SK-N-SH (cell line): Measurements from ENCODE around the gene HMGB1.

Experiments used
- MAX ChIP-seq: IDR thresholded peaks from 2 replicates; pipeline ENCODE4 v1.4.0; 2012; ENCODE audit warnings: low read depth
- PBX3 ChIP-seq: IDR thresholded peaks from 2 replicates; pipeline ENCODE4; 2012
- POLR2AphosphoS5 ChIP-seq: IDR thresholded peaks from 2 replicates; pipeline ENCODE4 v1.6.1; 2012; ENCODE audit warnings: low read depth, low read length
- RFX5 ChIP-seq: IDR thresholded peaks from 2 replicates; pipeline ENCODE4 v1.6.1; 2012; ENCODE audit warnings: mild to moderate bottlenecking, improper control_type of control experiment, low read length
- RXRA ChIP-seq: IDR thresholded peaks from 2 replicates; pipeline ENCODE4 v1.4.0; 2012; ENCODE audit warnings: low read depth, mild to moderate bottlenecking, borderline replicate concordance
- TCF12 ChIP-seq: IDR thresholded peaks from 2 replicates; pipeline ENCODE4 v1.4.0; 2012
- TEAD4 ChIP-seq: IDR thresholded peaks from 2 replicates; pipeline ENCODE4 v1.4.0; 2012; ENCODE audit warnings: mild to moderate bottlenecking, borderline replicate concordance; ENCODE audit not compliant: insufficient read depth
- YY1 ChIP-seq: IDR thresholded peaks from 2 replicates; pipeline ENCODE4 v1.4.0; 2012; ENCODE audit warnings: low read depth, mild to moderate bottlenecking
- TF ChIP-seq, protein P1 (sequence below): fragments of 200-600 bp; sonication (generic); IDR thresholded peaks from 2 replicates; pipeline ENCODE4 v1.6.1; 2017; ENCODE audit warnings: antibody characterized with exemption, mild to moderate bottlenecking, moderate library complexity
- TF ChIP-seq, protein P2 (sequence below): IDR thresholded peaks from 2 replicates; pipeline ENCODE4 v1.4.0; 2012; ENCODE audit warnings: low read depth, borderline replicate concordance

DNA sequence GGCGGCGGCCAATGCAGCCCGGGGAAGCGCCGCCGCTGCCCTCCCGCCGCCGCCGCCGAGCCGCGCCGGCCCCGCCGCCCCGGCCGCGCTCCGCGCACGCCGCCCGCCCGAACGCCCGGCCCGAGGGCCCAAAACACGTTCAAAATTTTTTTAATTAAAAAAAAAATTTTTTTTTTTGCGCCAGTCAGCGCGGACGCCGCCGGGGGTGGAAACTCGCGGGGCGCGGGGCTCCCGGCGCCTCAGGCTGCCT lies 468 bp downstream of the HMGB1 start:
- TF ChIP-seq POLR2AphosphoS5 = no peak
- no peak for TF ChIP-seq MAX
- TF ChIP-seq, protein P1, sequence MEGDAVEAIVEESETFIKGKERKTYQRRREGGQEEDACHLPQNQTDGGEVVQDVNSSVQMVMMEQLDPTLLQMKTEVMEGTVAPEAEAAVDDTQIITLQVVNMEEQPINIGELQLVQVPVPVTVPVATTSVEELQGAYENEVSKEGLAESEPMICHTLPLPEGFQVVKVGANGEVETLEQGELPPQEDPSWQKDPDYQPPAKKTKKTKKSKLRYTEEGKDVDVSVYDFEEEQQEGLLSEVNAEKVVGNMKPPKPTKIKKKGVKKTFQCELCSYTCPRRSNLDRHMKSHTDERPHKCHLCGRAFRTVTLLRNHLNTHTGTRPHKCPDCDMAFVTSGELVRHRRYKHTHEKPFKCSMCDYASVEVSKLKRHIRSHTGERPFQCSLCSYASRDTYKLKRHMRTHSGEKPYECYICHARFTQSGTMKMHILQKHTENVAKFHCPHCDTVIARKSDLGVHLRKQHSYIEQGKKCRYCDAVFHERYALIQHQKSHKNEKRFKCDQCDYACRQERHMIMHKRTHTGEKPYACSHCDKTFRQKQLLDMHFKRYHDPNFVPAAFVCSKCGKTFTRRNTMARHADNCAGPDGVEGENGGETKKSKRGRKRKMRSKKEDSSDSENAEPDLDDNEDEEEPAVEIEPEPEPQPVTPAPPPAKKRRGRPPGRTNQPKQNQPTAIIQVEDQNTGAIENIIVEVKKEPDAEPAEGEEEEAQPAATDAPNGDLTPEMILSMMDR = no peak
- TF ChIP-seq YY1 = no peak
- TF ChIP-seq TCF12 = no peak
- TF ChIP-seq, protein P2, sequence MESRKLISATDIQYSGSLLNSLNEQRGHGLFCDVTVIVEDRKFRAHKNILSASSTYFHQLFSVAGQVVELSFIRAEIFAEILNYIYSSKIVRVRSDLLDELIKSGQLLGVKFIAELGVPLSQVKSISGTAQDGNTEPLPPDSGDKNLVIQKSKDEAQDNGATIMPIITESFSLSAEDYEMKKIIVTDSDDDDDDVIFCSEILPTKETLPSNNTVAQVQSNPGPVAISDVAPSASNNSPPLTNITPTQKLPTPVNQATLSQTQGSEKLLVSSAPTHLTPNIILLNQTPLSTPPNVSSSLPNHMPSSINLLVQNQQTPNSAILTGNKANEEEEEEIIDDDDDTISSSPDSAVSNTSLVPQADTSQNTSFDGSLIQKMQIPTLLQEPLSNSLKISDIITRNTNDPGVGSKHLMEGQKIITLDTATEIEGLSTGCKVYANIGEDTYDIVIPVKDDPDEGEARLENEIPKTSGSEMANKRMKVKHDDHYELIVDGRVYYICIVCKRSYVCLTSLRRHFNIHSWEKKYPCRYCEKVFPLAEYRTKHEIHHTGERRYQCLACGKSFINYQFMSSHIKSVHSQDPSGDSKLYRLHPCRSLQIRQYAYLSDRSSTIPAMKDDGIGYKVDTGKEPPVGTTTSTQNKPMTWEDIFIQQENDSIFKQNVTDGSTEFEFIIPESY = no peak
- no peak for TF ChIP-seq RXRA
- no peak for TF ChIP-seq PBX3
- no peak for TF ChIP-seq TEAD4
- no peak for TF ChIP-seq RFX5
